GM21619 (cell line): ENCODE results near the gene CELF2.

Source experiments
- ATAC-seq: cut with Tn5 transposase; IDR thresholded peaks from one replicate; pipeline ENCODE4 v1.9.1; 2021; ENCODE audit not compliant: unreplicated experiment

The CELF2 gene

GRCh38 chr10:11003679-11004078, 14.0 kb upstream of the CELF2 start:
- no peak for ATAC-seq

GRCh38 chr10:11004144-11005077, 13.3 kb upstream of the CELF2 start:
- ATAC-seq = no peak

- no peak for ATAC-seq
These were observed 11.8 kb upstream of the CELF2 start for GRCh38 chr10:11005725-11006427.

GRCh38 chr10:11006428-11006825, 11.2 kb upstream of the CELF2 start:
- ATAC-seq = no peak

GRCh38 chr10:11007476-11008020, 10.1 kb upstream of the CELF2 start:
- ATAC-seq = no peak

GRCh38 chr10:11009471-11010308, 8.0 kb upstream of the CELF2 start:
- ATAC-seq = no peak

GRCh38 chr10:11010582-11010981, 7.1 kb upstream of the CELF2 start:
- ATAC-seq = no peak

- no peak for ATAC-seq
These were observed 6.2 kb upstream of the CELF2 start for GRCh38 chr10:11011436-11011835.

- no peak for ATAC-seq
These were observed 5.7 kb upstream of the CELF2 start for GRCh38 chr10:11011984-11012383.

GRCh38 chr10:11012421-11013295, 5.0 kb upstream of the CELF2 start:
- ATAC-seq = no peak

- ATAC-seq = no peak
These were observed 3.8 kb upstream of the CELF2 start for GRCh38 chr10:11013836-11014235.

GRCh38 chr10:11014671-11015445, 2.8 kb upstream of the CELF2 start:
- ATAC-seq = no peak

GRCh38 chr10:11015446-11015934, 2.2 kb upstream of the CELF2 start:
- ATAC-seq = no peak

- ATAC-seq = no peak
These were observed 587 bp upstream of the CELF2 start for GRCh38 chr10:11017000-11017569.

GRCh38 chr10:11018432-11018841, 765 bp downstream of the CELF2 start:
- peak; percentile 8 for ATAC-seq

GRCh38 chr10:11018855-11019631, 1.4 kb downstream of the CELF2 start:
- no peak for ATAC-seq

- ATAC-seq = no peak
These were observed 2.3 kb downstream of the CELF2 start for GRCh38 chr10:11019724-11020547.
